ENCODE results near the gene POP7.

POP7 gene

GRCh38 chr7:100679129-100679926, 26.6 kb upstream of the POP7 start:
- in situ Hi-C loops (cut with MboI; ENCODE audit: low sequenced_read_pairs), result no loop called here

- in situ Hi-C loops (cut with MboI; ENCODE audit: low sequenced_read_pairs), result loop anchor here (10.0 kb wide), 1 partner anchor 105 kb away; the partner anchor contains the start of gene SAP25
Measured at GRCh38 chr7:100679927-100680575, 25.9 kb upstream of the POP7 start.

GRCh38 chr7:100680576-100681271, 25.2 kb upstream of the POP7 start:
- in situ Hi-C loops (cut with MboI; ENCODE audit: low sequenced_read_pairs), result loop anchor here (10.0 kb wide), 1 partner anchor 106 kb away; the partner anchor contains the start of gene SAP25

GRCh38 chr7:100681491-100682227, 24.3 kb upstream of the POP7 start:
- in situ Hi-C loops (cut with MboI; ENCODE audit: low sequenced_read_pairs), result loop anchor here (10.0 kb wide), 1 partner anchor 107 kb away; the partner anchor contains the start of gene SAP25

- in situ Hi-C loops (cut with MboI; ENCODE audit: low sequenced_read_pairs), result loop anchor here (10.0 kb wide), 1 partner anchor 107 kb away; the partner anchor contains the start of gene SAP25
Measured at GRCh38 chr7:100682228-100682741, 23.6 kb upstream of the POP7 start.

- in situ Hi-C loops (cut with MboI; ENCODE audit: low sequenced_read_pairs), result loop anchor here (10.0 kb wide), 1 partner anchor 108 kb away; the partner anchor contains the start of gene SAP25
Measured at GRCh38 chr7:100682991-100683658, 22.8 kb upstream of the POP7 start.

- in situ Hi-C loops (cut with MboI; ENCODE audit: low sequenced_read_pairs), result loop anchor here (10.0 kb wide), 1 partner anchor 109 kb away; the partner anchor contains the start of gene SAP25
Measured at GRCh38 chr7:100683659-100684533, 22.0 kb upstream of the POP7 start.

- in situ Hi-C loops (cut with MboI; ENCODE audit: low sequenced_read_pairs), result loop anchor here (10.0 kb wide), 1 partner anchor 110 kb away; the partner anchor contains the start of gene SAP25
Measured at GRCh38 chr7:100684534-100685042, 21.3 kb upstream of the POP7 start.

GRCh38 chr7:100685049-100685605, 20.8 kb upstream of the POP7 start:
- in situ Hi-C loops (cut with MboI; ENCODE audit: low sequenced_read_pairs), result loop anchor here (10.0 kb wide), 1 partner anchor 110 kb away; the partner anchor contains the start of gene SAP25

GRCh38 chr7:100685631-100686145, 20.2 kb upstream of the POP7 start:
- in situ Hi-C loops (cut with MboI; ENCODE audit: low sequenced_read_pairs), result loop anchor here (10.0 kb wide), 1 partner anchor 111 kb away; the partner anchor contains the start of gene SAP25

GRCh38 chr7:100686201-100686821, 19.6 kb upstream of the POP7 start:
- in situ Hi-C loops (cut with MboI; ENCODE audit: low sequenced_read_pairs), result loop anchor here (10.0 kb wide), 1 partner anchor 112 kb away; the partner anchor contains the start of gene SAP25

GRCh38 chr7:100686822-100687211, 19.1 kb upstream of the POP7 start:
- in situ Hi-C loops (cut with MboI; ENCODE audit: low sequenced_read_pairs), result loop anchor here (10.0 kb wide), 1 partner anchor 112 kb away; the partner anchor contains the start of gene SAP25

GRCh38 chr7:100687261-100687660, 18.7 kb upstream of the POP7 start:
- in situ Hi-C loops (cut with MboI; ENCODE audit: low sequenced_read_pairs), result loop anchor here (10.0 kb wide), 1 partner anchor 112 kb away; the partner anchor contains the start of gene SAP25

GRCh38 chr7:100687751-100688300, 18.1 kb upstream of the POP7 start:
- in situ Hi-C loops (cut with MboI; ENCODE audit: low sequenced_read_pairs), result loop anchor here (10.0 kb wide), 1 partner anchor 113 kb away; the partner anchor contains the start of gene SAP25

- in situ Hi-C loops (cut with MboI; ENCODE audit: low sequenced_read_pairs), result loop anchor here (10.0 kb wide), 1 partner anchor 114 kb away; the partner anchor contains the start of gene SAP25
Measured at GRCh38 chr7:100688326-100688860, 17.5 kb upstream of the POP7 start.
